GM12878 (cell line): Measurements from ENCODE around the gene ABCG1.

Experiments
- CBFB ChIP-seq: IDR thresholded peaks from 2 replicates; pipeline ENCODE4 v1.6.1; 2016; ENCODE audit warnings: antibody characterized with exemption, low read depth
- ESRRA ChIP-seq: IDR thresholded peaks from 2 replicates; pipeline ENCODE4 v1.6.1; 2012; ENCODE audit warnings: mild to moderate bottlenecking, low read length, improper control_type of control experiment
- JUND ChIP-seq: IDR thresholded peaks from 2 replicates; pipeline ENCODE4 v1.6.1; 2012; ENCODE audit warnings: low read depth, mild to moderate bottlenecking, low read length, improper control_type of control experiment, moderate library complexity
- NFYA ChIP-seq: IDR thresholded peaks from 2 replicates; pipeline ENCODE4 v1.6.1; 2011; ENCODE audit warnings: low read depth, mild to moderate bottlenecking, low read length, improper control_type of control experiment, borderline replicate concordance
- NR2C1 ChIP-seq: fragments of 450-650 bp; IDR thresholded peaks from 2 replicates; pipeline ENCODE4 v1.6.1; 2017; ENCODE audit warnings: antibody characterized with exemption, mild to moderate bottlenecking, moderate library complexity
- PML ChIP-seq: IDR thresholded peaks from 2 replicates; pipeline ENCODE4 v1.6.1; 2012; ENCODE audit warnings: low read length, inconsistent platforms
- POLR2A ChIP-seq: IDR thresholded peaks from 2 replicates; pipeline ENCODE4 v1.6.1; 2011; ENCODE audit warnings: low read depth, mild to moderate bottlenecking, low read length
- RAD21 ChIP-seq: IDR thresholded peaks from 2 replicates; pipeline ENCODE4 v1.6.1; 2011; ENCODE audit warnings: mild to moderate bottlenecking, low read depth, low read length, moderate library complexity; ENCODE audit not compliant: insufficient read depth
- TF ChIP-seq, protein P1 (sequence below): IDR thresholded peaks from 2 replicates; pipeline ENCODE4 v1.6.1; 2011; ENCODE audit warnings: low read depth, low read length, improper control_type of control experiment, borderline replicate concordance
- TF ChIP-seq, protein P2 (sequence below), 3 experiments: IDR thresholded peaks in 2 of 3; conservative IDR thresholded peaks in 1 of 3; 2 replicates each; pipeline ENCODE4 v1.5.1; 2011; ENCODE audit warnings: low read depth in 3 of 3, low read length in 3 of 3, mild to moderate bottlenecking in 3 of 3, control low read depth in 2 of 3, moderate library complexity in 2 of 3, inconsistent platforms in 1 of 3, mixed read lengths in 1 of 3; ENCODE audit not compliant: control insufficient read depth in 2 of 3, insufficient read depth in 1 of 3; ENCODE audit errors: extremely low read depth in 1 of 3
- TF ChIP-seq, protein P3 (sequence below): IDR thresholded peaks from 2 replicates; pipeline ENCODE4 v1.6.1; 2011; ENCODE audit warnings: low read depth, mild to moderate bottlenecking, low read length, moderate library complexity, borderline replicate concordance; ENCODE audit errors: extremely low read depth

DNA sequence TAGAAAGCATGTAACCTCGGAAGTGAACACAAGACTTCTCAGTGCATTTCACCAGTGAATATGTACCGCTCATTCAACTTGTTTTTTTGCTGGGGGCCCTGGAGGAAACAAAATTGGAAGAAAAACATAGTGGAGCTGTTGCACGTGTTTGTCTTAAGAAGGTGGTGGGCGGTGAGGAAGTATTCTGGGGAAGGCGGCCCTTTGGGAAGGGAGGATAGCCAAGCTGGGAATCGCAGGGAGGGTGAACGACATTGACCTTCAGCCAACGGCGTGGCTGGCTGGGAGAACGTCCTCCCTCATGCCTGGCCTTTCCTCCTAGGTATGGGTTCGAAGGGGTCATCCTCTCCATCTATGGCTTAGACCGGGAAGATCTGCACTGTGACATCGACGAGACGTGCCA lies 76.9 kb downstream of the ABCG1 start:
- TF ChIP-seq POLR2A (no peak), NFYA (no peak), PML (no peak), RAD21 (no peak), ESRRA (no peak), JUND (no peak), NR2C1 (no peak), CBFB (no peak)
- TF ChIP-seq, protein P1, sequence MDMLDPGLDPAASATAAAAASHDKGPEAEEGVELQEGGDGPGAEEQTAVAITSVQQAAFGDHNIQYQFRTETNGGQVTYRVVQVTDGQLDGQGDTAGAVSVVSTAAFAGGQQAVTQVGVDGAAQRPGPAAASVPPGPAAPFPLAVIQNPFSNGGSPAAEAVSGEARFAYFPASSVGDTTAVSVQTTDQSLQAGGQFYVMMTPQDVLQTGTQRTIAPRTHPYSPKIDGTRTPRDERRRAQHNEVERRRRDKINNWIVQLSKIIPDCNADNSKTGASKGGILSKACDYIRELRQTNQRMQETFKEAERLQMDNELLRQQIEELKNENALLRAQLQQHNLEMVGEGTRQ: no peak
- TF ChIP-seq, protein P2, sequence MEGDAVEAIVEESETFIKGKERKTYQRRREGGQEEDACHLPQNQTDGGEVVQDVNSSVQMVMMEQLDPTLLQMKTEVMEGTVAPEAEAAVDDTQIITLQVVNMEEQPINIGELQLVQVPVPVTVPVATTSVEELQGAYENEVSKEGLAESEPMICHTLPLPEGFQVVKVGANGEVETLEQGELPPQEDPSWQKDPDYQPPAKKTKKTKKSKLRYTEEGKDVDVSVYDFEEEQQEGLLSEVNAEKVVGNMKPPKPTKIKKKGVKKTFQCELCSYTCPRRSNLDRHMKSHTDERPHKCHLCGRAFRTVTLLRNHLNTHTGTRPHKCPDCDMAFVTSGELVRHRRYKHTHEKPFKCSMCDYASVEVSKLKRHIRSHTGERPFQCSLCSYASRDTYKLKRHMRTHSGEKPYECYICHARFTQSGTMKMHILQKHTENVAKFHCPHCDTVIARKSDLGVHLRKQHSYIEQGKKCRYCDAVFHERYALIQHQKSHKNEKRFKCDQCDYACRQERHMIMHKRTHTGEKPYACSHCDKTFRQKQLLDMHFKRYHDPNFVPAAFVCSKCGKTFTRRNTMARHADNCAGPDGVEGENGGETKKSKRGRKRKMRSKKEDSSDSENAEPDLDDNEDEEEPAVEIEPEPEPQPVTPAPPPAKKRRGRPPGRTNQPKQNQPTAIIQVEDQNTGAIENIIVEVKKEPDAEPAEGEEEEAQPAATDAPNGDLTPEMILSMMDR (IDR thresholded peaks at IDR 0.05 in 2 of 3, conservative IDR thresholded peaks at IDR 0.05 in 1 of 3; ENCODE audit: control insufficient read depth in 2 of 3, extremely low read depth in 1 of 3, insufficient read depth in 1 of 3, low read depth in 3 of 3, low read length in 3 of 3): no peak
- TF ChIP-seq, protein P3, sequence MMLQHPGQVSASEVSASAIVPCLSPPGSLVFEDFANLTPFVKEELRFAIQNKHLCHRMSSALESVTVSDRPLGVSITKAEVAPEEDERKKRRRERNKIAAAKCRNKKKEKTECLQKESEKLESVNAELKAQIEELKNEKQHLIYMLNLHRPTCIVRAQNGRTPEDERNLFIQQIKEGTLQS: no peak
